ENCODE measurements around the gene NOPCHAP1.
"Not testable (repeated sequence)": the region's sequence is repeated elsewhere in the genome, so short reads cannot be mapped to it uniquely, and the experiment has no call there.

The NOPCHAP1 gene

GRCh38 chr12:104964856-104965205, 21.3 kb upstream of the NOPCHAP1 start:
- no peak for DNase-seq (ENCODE audit: low read depth, low spot score)

- no peak for DNase-seq (ENCODE audit: low read depth, low spot score)
Observed at GRCh38 chr12:104966677-104967076, 19.4 kb upstream of the NOPCHAP1 start.

GRCh38 chr12:104969343-104969742, 16.8 kb upstream of the NOPCHAP1 start:
- no peak for DNase-seq (ENCODE audit: low read depth, low spot score)

GRCh38 chr12:104971306-104971705, 14.8 kb upstream of the NOPCHAP1 start:
- DNase-seq (ENCODE audit: low read depth, low spot score): no peak

GRCh38 chr12:104973250-104973649, 12.9 kb upstream of the NOPCHAP1 start:
- no peak for DNase-seq (ENCODE audit: low read depth, low spot score)

GRCh38 chr12:104974626-104975290, 11.4 kb upstream of the NOPCHAP1 start:
- DNase-seq (ENCODE audit: low read depth, low spot score): no peak

GRCh38 chr12:104975587-104976343, 10.4 kb upstream of the NOPCHAP1 start:
- no peak for DNase-seq (ENCODE audit: low read depth, low spot score)

- no peak for DNase-seq (ENCODE audit: low read depth, low spot score)
Observed at GRCh38 chr12:104976703-104977102, 9.4 kb upstream of the NOPCHAP1 start.

GRCh38 chr12:104977688-104978087, 8.4 kb upstream of the NOPCHAP1 start:
- DNase-seq (ENCODE audit: low read depth, low spot score): not testable (repeated sequence)

GRCh38 chr12:104985206-104985605, 910 bp upstream of the NOPCHAP1 start:
- no peak for DNase-seq (ENCODE audit: low read depth, low spot score)

- no peak for DNase-seq (ENCODE audit: low read depth, low spot score)
Observed at GRCh38 chr12:104990950-104991349, 4.8 kb downstream of the NOPCHAP1 start.

GRCh38 chr12:104991565-104992128, 5.5 kb downstream of the NOPCHAP1 start:
- no peak for DNase-seq (ENCODE audit: low read depth, low spot score)

- no peak for DNase-seq (ENCODE audit: low read depth, low spot score)
Observed at GRCh38 chr12:104994336-104994735, 8.2 kb downstream of the NOPCHAP1 start.

GRCh38 chr12:104997541-104997940, 11.4 kb downstream of the NOPCHAP1 start:
- DNase-seq (ENCODE audit: low read depth, low spot score): no peak

- DNase-seq (ENCODE audit: low read depth, low spot score): no peak
Observed at GRCh38 chr12:104998423-104999346, 12.6 kb downstream of the NOPCHAP1 start.

- no peak for DNase-seq (ENCODE audit: low read depth, low spot score)
Observed at GRCh38 chr12:104999347-104999685, 13.2 kb downstream of the NOPCHAP1 start.

GRCh38 chr12:105001476-105001875, 15.4 kb downstream of the NOPCHAP1 start:
- DNase-seq (ENCODE audit: low read depth, low spot score): no peak

GRCh38 chr12:105013892-105014291, 27.8 kb downstream of the NOPCHAP1 start:
- DNase-seq (ENCODE audit: low read depth, low spot score): no peak

- DNase-seq (ENCODE audit: low read depth, low spot score): no peak
Observed at GRCh38 chr12:105014603-105015002, 28.5 kb downstream of the NOPCHAP1 start.

GRCh38 chr12:105015543-105015942, 29.4 kb downstream of the NOPCHAP1 start:
- DNase-seq (ENCODE audit: low read depth, low spot score): no peak

- no peak for DNase-seq (ENCODE audit: low read depth, low spot score)
Observed at GRCh38 chr12:105018012-105018411, 31.9 kb downstream of the NOPCHAP1 start.

GRCh38 chr12:105018776-105019175, 32.7 kb downstream of the NOPCHAP1 start:
- DNase-seq (ENCODE audit: low read depth, low spot score): no peak
